ENCODE results near the gene RAB5B.
A peak's percentile ranks its signal among the peaks of the same experiment; 100 is the strongest.
"Not testable (repeated sequence)": the region's sequence is repeated elsewhere in the genome, so short reads cannot be mapped to it uniquely, and the experiment has no call there.

RAB5B gene

GRCh38 chr12:55985976-55986375 is 12.1 kb downstream of the RAB5B start:
- not testable (repeated sequence) for H3K9me3 ChIP-seq (ENCODE audit: control insufficient read depth in 1 of 2, low read length in 2 of 2); H3K27ac ChIP-seq (ENCODE audit: low read length); H3K4me1 ChIP-seq (ENCODE audit: control insufficient read depth in 1 of 2, insufficient read depth in 2 of 2, low read length in 2 of 2); H3K4me3 ChIP-seq (ENCODE audit: low read depth in 1 of 2, low read length in 2 of 2); H3K27me3 ChIP-seq (ENCODE audit: low read depth, low read length)
- H3K36me3 ChIP-seq (ENCODE audit: control insufficient read depth in 1 of 2, insufficient read depth in 2 of 2, low read length in 2 of 2), result peaks cover 30 to 40% of the 10 kb centered on the region in 2 donors

DNA sequence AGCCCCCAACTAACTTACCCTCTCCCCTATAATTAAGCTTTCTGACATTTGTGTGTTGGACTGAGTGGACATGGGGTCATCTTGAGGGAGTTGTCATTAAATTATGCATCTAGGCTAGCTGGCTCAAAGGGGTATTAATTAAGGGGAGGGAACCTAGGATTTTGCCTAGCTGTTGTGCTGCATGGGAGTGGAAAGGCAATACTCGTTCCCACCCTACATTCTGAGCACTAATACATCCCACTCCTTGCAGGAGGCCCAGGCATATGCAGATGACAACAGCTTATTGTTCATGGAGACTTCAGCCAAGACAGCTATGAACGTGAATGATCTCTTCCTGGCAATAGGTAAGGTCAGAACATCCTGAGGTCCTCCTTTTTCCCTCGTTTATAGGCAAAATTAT is 17.2 kb downstream of the RAB5B start:
- Histone ChIP-seq H3K27ac (ENCODE audit: low read length) (no peak overlapping the region), H3K36me3 (ENCODE audit: control insufficient read depth in 1 of 2, insufficient read depth in 2 of 2, low read length in 2 of 2) (peaks cover 41 to 61% of the 10 kb centered on the region in 2 donors), H3K4me3 (ENCODE audit: low read depth in 1 of 2, low read length in 2 of 2) (no peak overlapping the region), H3K4me1 (ENCODE audit: control insufficient read depth in 1 of 2, insufficient read depth in 2 of 2, low read length in 2 of 2) (peaks cover 0 to 3% of the 10 kb centered on the region in 2 donors), H3K9me3 (ENCODE audit: control insufficient read depth in 1 of 2, low read length in 2 of 2) (no peaks in the 10 kb centered on the region), H3K27me3 (ENCODE audit: low read depth, low read length) (no peaks in the 10 kb centered on the region)

- peaks cover 3 to 16% of the 10 kb centered on the region in 2 donors for H3K4me1 ChIP-seq (ENCODE audit: control insufficient read depth in 1 of 2, insufficient read depth in 2 of 2, low read length in 2 of 2)
- H3K27ac ChIP-seq (ENCODE audit: low read length), result peak overlapping the region; percentile 27
- no peaks in the 10 kb centered on the region for H3K27me3 ChIP-seq (ENCODE audit: low read depth, low read length)
- peaks cover 40 to 53% of the 10 kb centered on the region in 2 donors for H3K36me3 ChIP-seq (ENCODE audit: control insufficient read depth in 1 of 2, insufficient read depth in 2 of 2, low read length in 2 of 2)
- H3K4me3 ChIP-seq (ENCODE audit: low read depth in 1 of 2, low read length in 2 of 2), result no peak overlapping the region
- H3K9me3 ChIP-seq (ENCODE audit: control insufficient read depth in 1 of 2, low read length in 2 of 2), result no peaks in the 10 kb centered on the region
Observed at GRCh38 chr12:55993230-55993853, 19.5 kb downstream of the RAB5B start.

DNA sequence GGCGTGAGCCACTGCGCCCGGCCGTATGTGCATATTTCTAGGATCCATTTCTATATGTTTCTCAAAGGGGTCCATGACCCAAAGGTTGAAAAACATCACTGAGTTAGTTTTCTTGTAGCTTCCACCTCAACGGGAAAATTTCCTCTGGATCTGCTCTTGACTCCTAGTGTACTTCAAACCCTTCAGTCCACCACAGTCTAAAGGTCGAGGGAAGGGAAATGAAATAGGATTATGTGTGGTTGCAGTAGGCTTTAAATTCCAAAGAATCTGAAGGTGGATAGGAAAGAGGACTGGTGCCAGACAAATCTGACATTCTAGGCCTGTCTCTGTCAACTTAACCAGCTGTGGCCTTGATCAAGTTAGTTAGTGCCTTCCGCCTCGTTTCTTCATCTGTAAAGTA is 21.5 kb downstream of the RAB5B start:
- peaks cover 34 to 41% of the 10 kb centered on the region in 2 donors for H3K36me3 ChIP-seq (ENCODE audit: control insufficient read depth in 1 of 2, insufficient read depth in 2 of 2, low read length in 2 of 2)
- H3K27ac ChIP-seq (ENCODE audit: low read length), result no peak overlapping the region
- H3K27me3 ChIP-seq (ENCODE audit: low read depth, low read length), result no peaks in the 10 kb centered on the region
- H3K4me1 ChIP-seq (ENCODE audit: control insufficient read depth in 1 of 2, insufficient read depth in 2 of 2, low read length in 2 of 2), result peaks cover 3 to 18% of the 10 kb centered on the region in 2 donors
- no peak overlapping the region for H3K4me3 ChIP-seq (ENCODE audit: low read depth in 1 of 2, low read length in 2 of 2)
- H3K9me3 ChIP-seq (ENCODE audit: control insufficient read depth in 1 of 2, low read length in 2 of 2), result no peaks in the 10 kb centered on the region

DNA sequence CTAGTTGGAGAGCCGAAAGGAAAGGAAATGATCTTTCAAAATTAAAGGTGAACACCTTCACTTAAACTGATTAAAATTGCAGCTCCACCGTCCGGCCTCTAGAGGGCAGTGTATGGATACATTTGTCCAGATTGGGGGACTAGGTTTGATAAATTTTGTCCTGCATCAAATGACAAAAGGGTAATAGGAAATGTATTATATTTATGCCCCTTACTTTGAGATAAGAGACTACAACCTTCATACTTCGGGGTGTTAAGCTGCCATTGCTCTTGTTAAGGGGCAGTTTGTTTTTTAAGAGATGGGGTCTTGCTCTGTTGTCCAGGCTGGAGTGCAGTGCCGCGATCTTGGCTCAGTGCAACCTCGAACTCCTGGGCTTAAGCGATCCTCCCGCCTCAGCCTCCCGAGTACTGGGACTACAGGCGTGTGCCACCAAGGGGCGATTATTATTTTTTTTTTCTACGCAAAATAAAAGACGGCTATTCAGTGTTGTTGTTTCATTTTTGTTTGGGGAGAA is 22.4 kb downstream of the RAB5B start:
- H3K36me3 ChIP-seq (ENCODE audit: control insufficient read depth in 1 of 2, insufficient read depth in 2 of 2, low read length in 2 of 2), result peaks cover 25 to 32% of the 10 kb centered on the region in 2 donors
- peak overlapping the region; percentile 89 to 94 for H3K4me3 ChIP-seq (ENCODE audit: low read depth in 1 of 2, low read length in 2 of 2)
- H3K9me3 ChIP-seq (ENCODE audit: control insufficient read depth in 1 of 2, low read length in 2 of 2), result no peaks in the 10 kb centered on the region
- peaks cover 3 to 18% of the 10 kb centered on the region in 2 donors for H3K4me1 ChIP-seq (ENCODE audit: control insufficient read depth in 1 of 2, insufficient read depth in 2 of 2, low read length in 2 of 2)
- H3K27ac ChIP-seq (ENCODE audit: low read length), result peak overlapping the region; percentile 88
- H3K27me3 ChIP-seq (ENCODE audit: low read depth, low read length), result no peaks in the 10 kb centered on the region

GRCh38 chr12:55996715-55997534 is 23.0 kb downstream of the RAB5B start, which contains the start of gene SUOX:
TSS of gene SUOX (plus strand) at chr12:55997276. CDS start at chr12:56002222, 4,946 bp downstream.
- H3K4me3 ChIP-seq (ENCODE audit: low read depth in 1 of 2, low read length in 2 of 2), result peak within 1 kb of the TSS; percentile 89 to 94
- peaks cover 3 to 18% of the 10 kb centered on the region in 2 donors for H3K4me1 ChIP-seq (ENCODE audit: control insufficient read depth in 1 of 2, insufficient read depth in 2 of 2, low read length in 2 of 2)
- no peaks in the 10 kb centered on the region for H3K27me3 ChIP-seq (ENCODE audit: low read depth, low read length)
- peak within 1 kb of the TSS; percentile 88 for H3K27ac ChIP-seq (ENCODE audit: low read length)
- peaks cover 24 to 29% of the 10 kb centered on the region in 2 donors for H3K36me3 ChIP-seq (ENCODE audit: control insufficient read depth in 1 of 2, insufficient read depth in 2 of 2, low read length in 2 of 2)
- no peaks in the 10 kb centered on the region for H3K9me3 ChIP-seq (ENCODE audit: control insufficient read depth in 1 of 2, low read length in 2 of 2)

- Histone ChIP-seq H3K4me1 (ENCODE audit: control insufficient read depth in 1 of 2, insufficient read depth in 2 of 2, low read length in 2 of 2) (peaks cover 3 to 18% of the 10 kb centered on the region in 2 donors), H3K36me3 (ENCODE audit: control insufficient read depth in 1 of 2, insufficient read depth in 2 of 2, low read length in 2 of 2) (peaks cover 24 to 29% of the 10 kb centered on the region in 2 donors), H3K9me3 (ENCODE audit: control insufficient read depth in 1 of 2, low read length in 2 of 2) (no peaks in the 10 kb centered on the region), H3K4me3 (ENCODE audit: low read depth in 1 of 2, low read length in 2 of 2) (peak overlapping the region; percentile 89 to 94), H3K27me3 (ENCODE audit: low read depth, low read length) (no peaks in the 10 kb centered on the region), H3K27ac (ENCODE audit: low read length) (peak overlapping the region; percentile 88)
Observed at GRCh38 chr12:55997535-55997859, 23.6 kb downstream of the RAB5B start.

DNA sequence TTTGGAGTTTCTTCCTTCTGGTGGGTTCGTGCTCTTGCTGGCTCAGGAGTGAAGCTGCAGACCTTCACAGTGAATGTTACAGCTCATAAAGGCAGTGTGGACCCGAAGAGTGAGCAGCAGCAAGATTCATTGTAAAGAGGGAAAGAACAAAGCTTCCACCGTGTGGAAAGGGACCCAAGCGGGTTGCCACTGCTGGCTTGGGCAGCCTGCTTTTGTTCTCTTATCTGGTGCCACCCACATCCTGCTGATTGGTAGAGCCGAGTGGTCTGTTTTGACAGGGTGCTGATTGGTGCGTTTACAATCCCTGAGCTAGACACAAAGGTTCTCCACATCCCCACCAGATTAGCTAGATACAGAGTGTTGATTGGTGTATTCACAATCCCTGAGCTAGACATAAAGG is 25.6 kb downstream of the RAB5B start:
- H3K36me3 ChIP-seq (ENCODE audit: control insufficient read depth in 1 of 2, insufficient read depth in 2 of 2, low read length in 2 of 2), result peaks cover 20 to 26% of the 10 kb centered on the region in 2 donors
- H3K9me3 ChIP-seq (ENCODE audit: control insufficient read depth in 1 of 2, low read length in 2 of 2); H3K4me3 ChIP-seq (ENCODE audit: low read depth in 1 of 2, low read length in 2 of 2); H3K27me3 ChIP-seq (ENCODE audit: low read depth, low read length); H3K27ac ChIP-seq (ENCODE audit: low read length): not testable (repeated sequence)
- peaks cover 3 to 18% of the 10 kb centered on the region in 2 donors for H3K4me1 ChIP-seq (ENCODE audit: control insufficient read depth in 1 of 2, insufficient read depth in 2 of 2, low read length in 2 of 2)

DNA sequence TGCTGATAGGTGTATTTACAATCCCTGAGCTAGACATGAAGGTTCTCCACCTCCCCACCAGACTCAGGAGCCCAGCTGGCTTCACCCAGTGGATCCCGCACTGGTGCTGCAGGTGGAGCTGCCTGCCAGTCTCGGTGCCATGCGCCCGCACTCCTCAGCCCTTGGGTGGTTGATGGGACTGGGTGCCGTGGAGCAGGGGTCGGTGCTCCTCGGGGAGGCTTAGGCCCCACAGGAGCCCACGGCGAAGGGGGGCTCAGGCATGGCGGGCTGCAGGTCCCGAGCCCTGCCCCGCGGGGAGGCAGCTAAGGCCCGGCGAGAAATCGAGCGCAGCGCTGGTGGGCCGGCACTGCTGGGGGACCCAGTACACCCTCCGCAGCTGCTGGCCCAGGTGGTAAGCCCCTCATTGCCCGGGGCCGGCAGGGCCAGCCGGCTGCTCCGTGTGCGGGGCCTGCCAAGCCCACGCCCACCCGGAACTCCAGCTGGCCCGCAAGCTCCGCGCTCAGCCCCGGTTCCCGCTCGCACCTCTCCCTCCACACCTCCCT is 26.2 kb downstream of the RAB5B start:
- Histone ChIP-seq H3K4me1 (ENCODE audit: control insufficient read depth in 1 of 2, insufficient read depth in 2 of 2, low read length in 2 of 2) (peaks cover 3 to 18% of the 10 kb centered on the region in 2 donors), H3K36me3 (ENCODE audit: control insufficient read depth in 1 of 2, insufficient read depth in 2 of 2, low read length in 2 of 2) (peaks cover 22 to 28% of the 10 kb centered on the region in 2 donors)
- H3K27ac ChIP-seq (ENCODE audit: low read length); H3K4me3 ChIP-seq (ENCODE audit: low read depth in 1 of 2, low read length in 2 of 2); H3K27me3 ChIP-seq (ENCODE audit: low read depth, low read length); H3K9me3 ChIP-seq (ENCODE audit: control insufficient read depth in 1 of 2, low read length in 2 of 2): not testable (repeated sequence)

- Histone ChIP-seq H3K9me3 (ENCODE audit: control insufficient read depth in 1 of 2, low read length in 2 of 2) (no peaks in the 10 kb centered on the region), H3K4me1 (ENCODE audit: control insufficient read depth in 1 of 2, insufficient read depth in 2 of 2, low read length in 2 of 2) (peaks cover 0 to 13% of the 10 kb centered on the region in 2 donors), H3K27me3 (ENCODE audit: low read depth, low read length) (no peaks in the 10 kb centered on the region), H3K27ac (ENCODE audit: low read length) (no peak overlapping the region), H3K4me3 (ENCODE audit: low read depth in 1 of 2, low read length in 2 of 2) (no peak overlapping the region), H3K36me3 (ENCODE audit: control insufficient read depth in 1 of 2, insufficient read depth in 2 of 2, low read length in 2 of 2) (peaks cover 22 to 28% of the 10 kb centered on the region in 2 donors)
Observed at GRCh38 chr12:56001487-56002100, 27.7 kb downstream of the RAB5B start.

DNA sequence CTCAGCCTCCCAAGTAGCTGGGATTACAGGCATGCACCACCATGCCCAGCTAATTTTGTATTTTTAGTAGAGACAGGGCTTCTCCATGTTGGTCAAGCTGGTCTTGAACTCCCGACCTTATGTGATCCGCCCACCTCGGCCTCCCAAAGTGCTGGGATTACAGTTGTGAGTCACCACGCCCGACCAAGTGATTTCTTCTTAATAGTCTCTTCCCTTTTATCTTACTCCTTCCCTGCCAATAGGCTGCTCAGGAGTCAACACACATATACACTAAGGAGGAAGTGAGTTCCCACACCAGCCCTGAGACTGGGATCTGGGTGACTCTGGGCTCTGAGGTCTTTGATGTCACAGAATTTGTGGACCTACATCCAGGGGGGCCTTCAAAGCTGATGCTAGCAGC is 29.5 kb downstream of the RAB5B start:
- not testable (repeated sequence) for H3K4me3 ChIP-seq (ENCODE audit: low read depth in 1 of 2, low read length in 2 of 2); H3K4me1 ChIP-seq (ENCODE audit: control insufficient read depth in 1 of 2, insufficient read depth in 2 of 2, low read length in 2 of 2); H3K27me3 ChIP-seq (ENCODE audit: low read depth, low read length); H3K9me3 ChIP-seq (ENCODE audit: control insufficient read depth in 1 of 2, low read length in 2 of 2); H3K27ac ChIP-seq (ENCODE audit: low read length)
- H3K36me3 ChIP-seq (ENCODE audit: control insufficient read depth in 1 of 2, insufficient read depth in 2 of 2, low read length in 2 of 2), result peaks cover 22 to 28% of the 10 kb centered on the region in 2 donors
